ENCODE results near the gene MTMR2.

DNA sequence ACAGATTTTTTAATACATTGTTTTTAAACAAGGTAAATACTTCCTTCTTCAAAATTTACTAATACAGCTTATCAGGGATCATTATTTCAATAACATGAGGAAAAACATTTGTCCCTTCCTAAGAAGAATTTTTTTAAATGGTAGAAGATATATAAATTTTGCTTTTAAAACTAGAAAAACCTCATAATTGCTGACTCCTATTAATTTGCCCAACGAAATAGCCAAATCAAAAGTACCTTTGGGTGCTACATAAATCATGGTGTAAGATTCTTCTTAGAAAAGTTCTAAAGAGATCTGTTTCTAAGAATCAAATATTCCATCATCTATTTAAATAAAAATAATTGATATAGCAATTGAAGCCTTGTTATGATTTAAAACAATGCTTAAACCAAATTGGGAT is 78.7 kb downstream of the MTMR2 start:
- TF ChIP-seq, protein P1, sequence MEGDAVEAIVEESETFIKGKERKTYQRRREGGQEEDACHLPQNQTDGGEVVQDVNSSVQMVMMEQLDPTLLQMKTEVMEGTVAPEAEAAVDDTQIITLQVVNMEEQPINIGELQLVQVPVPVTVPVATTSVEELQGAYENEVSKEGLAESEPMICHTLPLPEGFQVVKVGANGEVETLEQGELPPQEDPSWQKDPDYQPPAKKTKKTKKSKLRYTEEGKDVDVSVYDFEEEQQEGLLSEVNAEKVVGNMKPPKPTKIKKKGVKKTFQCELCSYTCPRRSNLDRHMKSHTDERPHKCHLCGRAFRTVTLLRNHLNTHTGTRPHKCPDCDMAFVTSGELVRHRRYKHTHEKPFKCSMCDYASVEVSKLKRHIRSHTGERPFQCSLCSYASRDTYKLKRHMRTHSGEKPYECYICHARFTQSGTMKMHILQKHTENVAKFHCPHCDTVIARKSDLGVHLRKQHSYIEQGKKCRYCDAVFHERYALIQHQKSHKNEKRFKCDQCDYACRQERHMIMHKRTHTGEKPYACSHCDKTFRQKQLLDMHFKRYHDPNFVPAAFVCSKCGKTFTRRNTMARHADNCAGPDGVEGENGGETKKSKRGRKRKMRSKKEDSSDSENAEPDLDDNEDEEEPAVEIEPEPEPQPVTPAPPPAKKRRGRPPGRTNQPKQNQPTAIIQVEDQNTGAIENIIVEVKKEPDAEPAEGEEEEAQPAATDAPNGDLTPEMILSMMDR (conservative IDR thresholded peaks at IDR 0.05 in 1 of 2, IDR thresholded peaks at IDR 0.05 in 1 of 2; ENCODE audit: low read depth in 1 of 2, low read length in 2 of 2): no peak
- TF ChIP-seq EZH2 (IDR thresholded peaks at IDR 0.05; ENCODE audit: low read length, missing control alignments): no peak

All from fibroblast of lung (primary cell).